Neuronal stem cell (in vitro differentiated cells): ENCODE data around the gene RECQL5.
A peak's percentile ranks its signal among the peaks of the same experiment; 100 is the strongest.

Experiments used
- DNase-seq: peaks from one replicate; pipeline ENCODE4 v3.0.0-alpha.2; 2013; ENCODE audit warnings: low spot score
- H2AFZ ChIP-seq: one replicate; pipeline ENCODE4 v1.6.1; 2013; ENCODE audit warnings: mild to moderate bottlenecking, low read length, inconsistent platforms
- H2AK5ac ChIP-seq: 2 replicates; pipeline ENCODE4 v1.6.1; 2013; ENCODE audit warnings: low read depth, mild to moderate bottlenecking, inconsistent platforms, low read length, moderate library complexity, mixed read lengths
- H2BK120ac ChIP-seq: 2 replicates; pipeline ENCODE4 v1.6.1; 2013; ENCODE audit warnings: low read depth, mild to moderate bottlenecking, inconsistent platforms, low read length, moderate library complexity, mixed read lengths
- H2BK12ac ChIP-seq: one replicate; pipeline ENCODE4 v1.6.1; 2013; ENCODE audit warnings: low read length, inconsistent platforms
- H2BK15ac ChIP-seq: 2 replicates; pipeline ENCODE4 v1.6.1; 2013; ENCODE audit warnings: mild to moderate bottlenecking, low read length, inconsistent platforms, mixed read lengths
- H2BK5ac ChIP-seq: one replicate; pipeline ENCODE4 v1.6.1; 2013; ENCODE audit warnings: inconsistent platforms, mild to moderate bottlenecking, low read length, moderate library complexity
- H3K14ac ChIP-seq: one replicate; pipeline ENCODE4 v1.6.1; 2013; ENCODE audit warnings: low read length, inconsistent platforms
- H3K18ac ChIP-seq: 2 replicates; pipeline ENCODE4 v1.6.1; 2013; ENCODE audit warnings: low read length, inconsistent platforms
- H3K23ac ChIP-seq: 2 replicates; pipeline ENCODE4 v1.6.1; 2013; ENCODE audit warnings: low read depth, mild to moderate bottlenecking, mixed read lengths, low read length, inconsistent platforms; ENCODE audit not compliant: poor library complexity
- H3K27ac ChIP-seq: replicated peaks from 3 replicates; pipeline ENCODE4 v1.5.1; 2013; ENCODE audit warnings: low read length, inconsistent platforms
- H3K27me3 ChIP-seq, 3 experiments: 2 replicates each; pipeline ENCODE4 v1.6.1; 2013; ENCODE audit warnings: low read length in 3 of 3, mild to moderate bottlenecking in 2 of 3, inconsistent platforms in 1 of 3, low read depth in 1 of 3, mixed read lengths in 1 of 3, moderate library complexity in 1 of 3; ENCODE audit not compliant: control insufficient read depth in 3 of 3, insufficient read depth in 3 of 3
- H3K36me3 ChIP-seq, 2 donors: replicated peaks in 1 of 2; 2 replicates each; pipeline ENCODE4 v1.6.1; 2013; ENCODE audit warnings: low read length in 2 of 2; ENCODE audit not compliant: control insufficient read depth in 2 of 2, insufficient read depth in 2 of 2
- H3K4ac ChIP-seq: 2 replicates; pipeline ENCODE4 v1.6.1; 2013; ENCODE audit warnings: inconsistent platforms, mild to moderate bottlenecking, low read length, moderate library complexity
- H3K4me1 ChIP-seq, 2 donors: 1 replicate in 1 of 2; 2 replicates in 1 of 2; pipeline ENCODE4 v1.6.1; 2013; ENCODE audit warnings: low read length in 2 of 2, low read depth in 1 of 2; ENCODE audit not compliant: control insufficient read depth in 2 of 2, insufficient read depth in 1 of 2
- H3K4me2 ChIP-seq: one replicate; pipeline ENCODE4 v1.6.1; 2013; ENCODE audit warnings: mild to moderate bottlenecking, low read length, inconsistent platforms; ENCODE audit not compliant: insufficient read depth, poor library complexity, severe bottlenecking
- H3K4me3 ChIP-seq, 2 donors: 2 replicates each; pipeline ENCODE4 v1.5.1; 2013; ENCODE audit warnings: low read length in 2 of 2, mild to moderate bottlenecking in 2 of 2, inconsistent platforms in 1 of 2, moderate library complexity in 1 of 2
- H3K79me1 ChIP-seq: one replicate; pipeline ENCODE4 v1.6.1; 2013; ENCODE audit warnings: low read depth, mild to moderate bottlenecking, inconsistent platforms, low read length, moderate library complexity
- H3K9ac ChIP-seq: one replicate; pipeline ENCODE4 v1.6.1; 2013; ENCODE audit warnings: mild to moderate bottlenecking, low read depth, low read length, inconsistent platforms; ENCODE audit not compliant: poor library complexity
- H3K9me3 ChIP-seq, 2 donors: replicated peaks in 1 of 2; 2 replicates each; pipeline versions ENCODE3 to v1.6.1; 2013; ENCODE audit warnings: low read length in 2 of 2, mild to moderate bottlenecking in 2 of 2, inconsistent platforms in 1 of 2, low read depth in 1 of 2, mixed read lengths in 1 of 2, moderate library complexity in 1 of 2; ENCODE audit not compliant: control insufficient read depth in 2 of 2, insufficient read depth in 1 of 2
- H4K8ac ChIP-seq: one replicate; pipeline ENCODE4 v1.6.1; 2013; ENCODE audit warnings: low read depth, mild to moderate bottlenecking, inconsistent platforms, low read length, moderate library complexity
- H4K91ac ChIP-seq: one replicate; pipeline ENCODE4 v1.6.1; 2013; ENCODE audit warnings: low read length, low read depth, mild to moderate bottlenecking, inconsistent platforms; ENCODE audit not compliant: poor library complexity
- WGBS, 2 donors: extraction: QIAGEN DNeasy Blood & Tissue Kit; methylation state at CpG; one replicate each; pipeline ENCODE4 v1.1.7; 2013; ENCODE audit warnings: missing lambda C conversion rate in 2 of 2, mixed read lengths in 1 of 2; ENCODE audit not compliant: insufficient read length in 2 of 2, insufficient replicate concordance in 1 of 2; ENCODE audit errors: extremely low coverage in 2 of 2; 5-methylcytosine and 5-hydroxymethylcytosine counted together

Gene RECQL5

GRCh38 chr17:75634754-75635609 lies 32.0 kb downstream of the RECQL5 start:
- H3K9me3 ChIP-seq: no peaks in the 10 kb centered on the region
- H3K4ac ChIP-seq: no peak overlapping the region
- H2BK15ac ChIP-seq: no peak overlapping the region
- H3K27me3 ChIP-seq: no peaks in the 10 kb centered on the region
- H3K18ac ChIP-seq: peak overlapping the region; percentile 20
- H2BK12ac ChIP-seq: no peak overlapping the region
- H2AK5ac ChIP-seq: peak overlapping the region; percentile 53
- H3K36me3 ChIP-seq: peaks cover 8 to 9% of the 10 kb centered on the region in 2 donors
- H2BK120ac ChIP-seq: no peak overlapping the region
- peak overlapping the region; percentile 53 for H3K9ac ChIP-seq
- H3K4me1 ChIP-seq: peaks cover 24 to 25% of the 10 kb centered on the region in 2 donors
- H3K14ac ChIP-seq: peak overlapping the region; percentile 12
- H3K23ac ChIP-seq: no peak overlapping the region
- no peak overlapping the region for H4K8ac ChIP-seq
- H3K79me1 ChIP-seq: no peaks in the 10 kb centered on the region
- peak overlapping the region; percentile 26 for H3K27ac ChIP-seq
- no peak overlapping the region for H2AFZ ChIP-seq
- no peak for DNase-seq
- no peak overlapping the region for H2BK5ac ChIP-seq
- no peak overlapping the region for H3K4me3 ChIP-seq
- WGBS, 2 donors: no CpG with 5 or more reads among the region's 20 CpGs
- no peak overlapping the region for H3K4me2 ChIP-seq
- no peak overlapping the region for H4K91ac ChIP-seq

- Histone ChIP-seq H3K18ac (no peak overlapping the region), H2BK5ac (no peak overlapping the region), H4K8ac (no peak overlapping the region), H3K4me1 (peaks cover 24 to 25% of the 10 kb centered on the region in 2 donors), H3K27me3 (no peaks in the 10 kb centered on the region), H3K27ac (peak overlapping the region; percentile 52), H3K4me3 (peak overlapping the region in 1 of 2 donors; percentile 65), H3K9me3 (no peaks in the 10 kb centered on the region), H3K14ac (no peak overlapping the region), H2AK5ac (no peak overlapping the region), H2BK120ac (no peak overlapping the region), H3K79me1 (no peaks in the 10 kb centered on the region), H2BK12ac (no peak overlapping the region), H3K36me3 (peaks cover 8 to 14% of the 10 kb centered on the region in 2 donors), H3K9ac (no peak overlapping the region), H2AFZ (no peak overlapping the region), H3K23ac (no peak overlapping the region), H4K91ac (no peak overlapping the region), H3K4me2 (peak overlapping the region; percentile 52), H3K4ac (no peak overlapping the region), H2BK15ac (no peak overlapping the region)
- no CpG with 5 or more reads among the region's 9 CpGs for WGBS, 2 donors
- peak; percentile 57 for DNase-seq
These were observed 32.6 kb downstream of the RECQL5 start for GRCh38 chr17:75634376-75634740.

- H3K9me3 ChIP-seq: no peaks in the 10 kb centered on the region
- H3K18ac ChIP-seq: peak overlapping the region; percentile 95
- H3K27me3 ChIP-seq: no peaks in the 10 kb centered on the region
- H2AFZ ChIP-seq: peak overlapping the region; percentile 30
- H3K4me1 ChIP-seq: peaks cover 24 to 25% of the 10 kb centered on the region in 2 donors
- H3K4me3 ChIP-seq: peak overlapping the region in 1 of 2 donors; percentile 65
- H3K79me1 ChIP-seq: no peaks in the 10 kb centered on the region
- WGBS, 2 donors: no CpG with 5 or more reads among the region's 27 CpGs
- H2BK15ac ChIP-seq: no peak overlapping the region
- H2AK5ac ChIP-seq: peak overlapping the region; percentile 64
- H3K4ac ChIP-seq: no peak overlapping the region
- H2BK120ac ChIP-seq: no peak overlapping the region
- H3K27ac ChIP-seq: peak overlapping the region; percentile 52
- peaks cover 8 to 14% of the 10 kb centered on the region in 2 donors for H3K36me3 ChIP-seq
- peak overlapping the region; percentile 78 for H3K9ac ChIP-seq
- H4K91ac ChIP-seq: no peak overlapping the region
- H2BK5ac ChIP-seq: peak overlapping the region; percentile 61
- H3K4me2 ChIP-seq: peak overlapping the region; percentile 52
- DNase-seq: peak; percentile 93
- no peak overlapping the region for H4K8ac ChIP-seq
- peak overlapping the region; percentile 49 for H3K23ac ChIP-seq
- peak overlapping the region; percentile 77 for H2BK12ac ChIP-seq
- peak overlapping the region; percentile 99 for H3K14ac ChIP-seq
These were observed 33.2 kb downstream of the RECQL5 start for GRCh38 chr17:75633486-75634375.
